ENCODE data around the gene OBSCN.

OBSCN gene

GRCh38 chr1:228368801-228369607, 161.2 kb downstream of the OBSCN start:
- no peaks in the 10 kb centered on the region for H3K9me3 Mint-ChIP-seq
- peaks cover 8% of the 10 kb centered on the region for H3K4me1 Mint-ChIP-seq
- DNase-seq = no peak
- H3K27ac Mint-ChIP-seq = no peak overlapping the region
- TF ChIP-seq CTCF (IDR thresholded peaks at IDR 0.05) = no peak
- H3K36me3 Mint-ChIP-seq (ENCODE audit: low read depth) = no peaks in the 10 kb centered on the region
- no peaks in the 10 kb centered on the region for H3K27me3 Mint-ChIP-seq (ENCODE audit: low read depth, poor library complexity)
- H3K4me3 Mint-ChIP-seq = no peak overlapping the region

- Mint-ChIP-seq H3K36me3 (ENCODE audit: low read depth) (no peaks in the 10 kb centered on the region), H3K9me3 (no peaks in the 10 kb centered on the region), H3K4me3 (no peak overlapping the region), H3K27ac (no peak overlapping the region), H3K27me3 (ENCODE audit: low read depth, poor library complexity) (no peaks in the 10 kb centered on the region), H3K4me1 (peaks cover 8% of the 10 kb centered on the region)
- no peak for DNase-seq
- TF ChIP-seq CTCF (IDR thresholded peaks at IDR 0.05) = no peak
Measured at GRCh38 chr1:228369608-228370438, 162.0 kb downstream of the OBSCN start.

- H3K27ac Mint-ChIP-seq = no peak overlapping the region
- no peak for TF ChIP-seq CTCF (IDR thresholded peaks at IDR 0.05)
- no peaks in the 10 kb centered on the region for H3K9me3 Mint-ChIP-seq
- H3K4me3 Mint-ChIP-seq = no peak overlapping the region
- no peaks in the 10 kb centered on the region for H3K27me3 Mint-ChIP-seq (ENCODE audit: low read depth, poor library complexity)
- H3K36me3 Mint-ChIP-seq (ENCODE audit: low read depth) = no peaks in the 10 kb centered on the region
- no peak for DNase-seq
- H3K4me1 Mint-ChIP-seq = peaks cover 8% of the 10 kb centered on the region
Measured at GRCh38 chr1:228370439-228370940, 162.6 kb downstream of the OBSCN start.

- no peaks in the 10 kb centered on the region for H3K9me3 Mint-ChIP-seq
- TF ChIP-seq CTCF (IDR thresholded peaks at IDR 0.05) = no peak
- H3K36me3 Mint-ChIP-seq (ENCODE audit: low read depth) = peaks cover 2% of the 10 kb centered on the region
- no peak overlapping the region for H3K27ac Mint-ChIP-seq
- no peak overlapping the region for H3K4me3 Mint-ChIP-seq
- no peak for DNase-seq
- H3K4me1 Mint-ChIP-seq = peaks cover 8% of the 10 kb centered on the region
- peaks cover under 1% of the 10 kb centered on the region for H3K27me3 Mint-ChIP-seq (ENCODE audit: low read depth, poor library complexity)
Measured at GRCh38 chr1:228370941-228371740, 163.3 kb downstream of the OBSCN start.

- no peak overlapping the region for H3K4me3 Mint-ChIP-seq
- H3K9me3 Mint-ChIP-seq = no peaks in the 10 kb centered on the region
- H3K27me3 Mint-ChIP-seq (ENCODE audit: low read depth, poor library complexity) = peaks cover 4% of the 10 kb centered on the region
- H3K4me1 Mint-ChIP-seq = peaks cover 8% of the 10 kb centered on the region
- no peak overlapping the region for H3K27ac Mint-ChIP-seq
- TF ChIP-seq CTCF (IDR thresholded peaks at IDR 0.05) = no peak
- H3K36me3 Mint-ChIP-seq (ENCODE audit: low read depth) = peaks cover 5% of the 10 kb centered on the region
- DNase-seq = no peak
Measured at GRCh38 chr1:228371741-228372182, 163.9 kb downstream of the OBSCN start.
